ENCODE results near the gene TRRAP. TPM values are rescaled to one million over a fixed set of nuclear protein-coding genes. Genes with fewer than 3 reads are reported as not detected.

Gene TRRAP
- total RNA-seq, 4 donors from 2014 or later = 12.1 to 25.6 (median 16.7) TPM

DNA sequence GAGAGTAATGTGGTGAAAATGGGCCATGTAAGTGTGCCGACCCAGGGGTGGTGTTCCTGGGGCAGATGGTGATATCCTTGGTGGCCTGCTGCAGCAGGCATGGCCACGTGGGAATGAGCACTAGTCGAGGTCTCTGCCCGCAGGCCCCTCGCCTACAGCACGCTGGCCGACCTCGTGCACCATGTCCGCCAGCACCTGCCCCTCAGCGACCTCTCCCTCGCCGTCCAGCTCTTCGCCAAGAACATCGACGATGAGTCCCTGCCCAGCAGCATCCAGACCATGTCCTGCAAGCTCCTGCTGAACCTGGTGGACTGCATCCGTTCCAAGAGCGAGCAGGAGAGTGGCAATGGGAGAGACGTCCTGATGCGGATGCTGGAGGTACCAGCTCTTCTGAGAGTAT is 30.3 kb downstream of the TRRAP start:
- DNase-seq = no peak
- WGBS, 2 donors = 92% methylated on average over 10 to 18 of the region's 19 CpGs
- no peak overlapping the region for H3K4me3 ChIP-seq
- TF ChIP-seq, protein P1, sequence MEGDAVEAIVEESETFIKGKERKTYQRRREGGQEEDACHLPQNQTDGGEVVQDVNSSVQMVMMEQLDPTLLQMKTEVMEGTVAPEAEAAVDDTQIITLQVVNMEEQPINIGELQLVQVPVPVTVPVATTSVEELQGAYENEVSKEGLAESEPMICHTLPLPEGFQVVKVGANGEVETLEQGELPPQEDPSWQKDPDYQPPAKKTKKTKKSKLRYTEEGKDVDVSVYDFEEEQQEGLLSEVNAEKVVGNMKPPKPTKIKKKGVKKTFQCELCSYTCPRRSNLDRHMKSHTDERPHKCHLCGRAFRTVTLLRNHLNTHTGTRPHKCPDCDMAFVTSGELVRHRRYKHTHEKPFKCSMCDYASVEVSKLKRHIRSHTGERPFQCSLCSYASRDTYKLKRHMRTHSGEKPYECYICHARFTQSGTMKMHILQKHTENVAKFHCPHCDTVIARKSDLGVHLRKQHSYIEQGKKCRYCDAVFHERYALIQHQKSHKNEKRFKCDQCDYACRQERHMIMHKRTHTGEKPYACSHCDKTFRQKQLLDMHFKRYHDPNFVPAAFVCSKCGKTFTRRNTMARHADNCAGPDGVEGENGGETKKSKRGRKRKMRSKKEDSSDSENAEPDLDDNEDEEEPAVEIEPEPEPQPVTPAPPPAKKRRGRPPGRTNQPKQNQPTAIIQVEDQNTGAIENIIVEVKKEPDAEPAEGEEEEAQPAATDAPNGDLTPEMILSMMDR (IDR thresholded peaks at IDR 0.05) = no peak
- TF ChIP-seq POLR2A (IDR thresholded peaks at IDR 0.05) = no peak
- H3K36me3 ChIP-seq = peaks cover 42 to 100% (median 48%) of the 10 kb centered on the region in 3 donors
- no peaks in the 10 kb centered on the region for H3K27me3 ChIP-seq
- no peaks in the 10 kb centered on the region for H3K9me3 ChIP-seq
- intact Hi-C loops (cut with DNase I) = no loop called here
- H3K4me1 ChIP-seq = no peaks in the 10 kb centered on the region
- H3K27ac ChIP-seq = no peak overlapping the region

DNA sequence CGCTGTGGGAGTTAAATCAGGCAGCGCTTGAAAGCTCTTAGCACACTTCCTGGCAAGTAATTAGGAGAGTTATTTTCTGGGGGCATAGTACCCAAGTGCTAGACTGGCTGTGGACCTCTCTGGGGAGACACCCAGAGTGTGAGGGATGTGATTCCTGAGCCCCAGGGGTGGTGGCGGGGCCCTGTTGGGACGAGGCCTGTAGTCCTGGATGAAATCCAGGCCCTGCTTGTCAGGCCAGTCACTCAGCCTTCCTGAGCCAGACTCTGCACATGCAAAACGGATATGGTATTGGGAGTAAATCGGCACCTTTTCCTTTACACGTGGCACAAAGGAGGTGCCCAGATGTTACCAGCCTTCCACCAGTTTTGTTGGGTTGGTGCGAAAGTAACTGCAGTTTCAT is 31.2 kb downstream of the TRRAP start:
- no peaks in the 10 kb centered on the region for H3K9me3 ChIP-seq
- H3K4me3 ChIP-seq = no peak overlapping the region
- no peak overlapping the region for H3K27ac ChIP-seq
- TF ChIP-seq, protein P1 (IDR thresholded peaks at IDR 0.05) = no peak
- no peak for TF ChIP-seq POLR2A (IDR thresholded peaks at IDR 0.05)
- no peaks in the 10 kb centered on the region for H3K4me1 ChIP-seq
- H3K27me3 ChIP-seq = no peaks in the 10 kb centered on the region
- intact Hi-C loops (cut with DNase I) = no loop called here
- WGBS, 2 donors = 65% methylated on average over 4 to 5 of the region's 8 CpGs
- peaks cover 42 to 100% (median 42%) of the 10 kb centered on the region in 3 donors for H3K36me3 ChIP-seq
- no peak for DNase-seq

DNA sequence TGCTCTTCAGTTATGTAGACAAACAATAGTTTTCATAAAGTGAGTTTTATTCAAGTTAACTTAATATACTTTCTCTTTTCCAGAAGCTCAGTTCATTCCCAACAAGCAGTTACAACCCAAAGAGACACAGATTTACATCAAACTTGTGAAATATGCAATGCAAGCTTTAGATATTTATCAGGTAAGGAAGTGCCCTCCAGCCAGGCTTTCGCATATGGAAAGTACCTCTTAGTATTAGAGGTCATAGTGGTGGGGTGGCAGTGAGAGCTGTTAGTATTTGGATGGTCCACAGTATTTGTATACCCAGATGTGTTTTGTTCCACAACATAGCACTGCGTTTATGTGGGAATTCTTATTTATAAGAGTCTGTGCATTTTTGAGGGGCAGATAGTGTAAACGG is 32.1 kb downstream of the TRRAP start:
- no peaks in the 10 kb centered on the region for H3K9me3 ChIP-seq
- H3K4me1 ChIP-seq = no peaks in the 10 kb centered on the region
- WGBS, 2 donors = 88 to 96% methylated on average over 3 of the region's 3 CpGs
- no peak for DNase-seq
- intact Hi-C loops (cut with DNase I) = no loop called here
- H3K27me3 ChIP-seq = no peaks in the 10 kb centered on the region
- H3K36me3 ChIP-seq = peaks cover 36 to 99% (median 37%) of the 10 kb centered on the region in 3 donors
- H3K27ac ChIP-seq = no peak overlapping the region
- TF ChIP-seq POLR2A (IDR thresholded peaks at IDR 0.05) = no peak
- TF ChIP-seq, protein P1 (IDR thresholded peaks at IDR 0.05) = no peak
- H3K4me3 ChIP-seq = no peak overlapping the region

DNA sequence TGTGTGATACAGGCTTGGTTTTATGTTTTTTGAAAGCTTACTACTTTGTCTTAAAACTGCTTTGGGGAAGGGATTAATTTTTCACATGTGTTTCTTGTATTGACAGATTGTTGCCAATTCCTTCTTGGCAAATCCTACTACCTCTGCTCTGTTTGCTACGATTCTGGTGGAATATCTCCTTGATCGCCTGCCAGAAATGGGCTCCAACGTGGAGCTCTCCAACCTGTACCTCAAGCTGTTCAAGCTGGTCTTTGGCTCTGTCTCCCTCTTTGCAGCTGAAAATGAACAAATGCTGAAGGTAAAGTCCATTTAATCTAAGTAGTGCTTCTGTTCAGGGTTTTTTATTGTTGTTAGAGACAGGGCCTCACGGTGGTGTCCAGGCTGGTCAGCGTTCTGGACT is 33.6 kb downstream of the TRRAP start:
- TF ChIP-seq POLR2A (IDR thresholded peaks at IDR 0.05) = no peak
- TF ChIP-seq, protein P1 (IDR thresholded peaks at IDR 0.05) = no peak
- DNase-seq = no peak
- Histone ChIP-seq H3K36me3 (peaks cover 27 to 99% (median 49%) of the 10 kb centered on the region in 3 donors), H3K4me1 (no peaks in the 10 kb centered on the region), H3K9me3 (no peaks in the 10 kb centered on the region), H3K27ac (no peak overlapping the region), H3K27me3 (no peaks in the 10 kb centered on the region), H3K4me3 (no peak overlapping the region)
- WGBS, 2 donors = 66 to 76% methylated on average over 5 of the region's 5 CpGs
- intact Hi-C loops (cut with DNase I) = no loop called here

DNA sequence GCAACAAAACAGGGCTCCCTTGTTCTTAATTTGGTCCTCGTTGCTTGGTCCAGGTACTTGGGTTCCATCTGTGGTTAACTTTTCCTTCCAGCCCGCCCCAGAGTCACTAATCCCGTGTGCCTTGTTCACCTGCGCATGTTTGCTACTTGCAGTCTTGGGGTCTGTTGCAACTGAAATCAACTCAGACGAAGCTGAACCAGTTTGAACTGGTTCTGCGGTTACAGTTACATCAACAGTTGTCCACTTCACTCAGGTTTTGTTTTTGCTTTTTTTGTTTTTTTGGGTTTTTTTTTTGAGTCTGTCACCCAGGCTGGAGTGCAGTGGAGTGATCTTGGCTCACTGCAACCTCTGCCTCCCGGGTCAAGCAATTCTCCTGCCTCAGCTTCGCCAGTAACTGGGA is 34.7 kb downstream of the TRRAP start:
- DNase-seq = no peak
- TF ChIP-seq, protein P1 (IDR thresholded peaks at IDR 0.05) = no peak
- TF ChIP-seq POLR2A (IDR thresholded peaks at IDR 0.05) = no peak
- 79 to 90% methylated on average over 8 of the region's 8 CpGs for WGBS, 2 donors
- H3K36me3 ChIP-seq = peaks cover 20 to 99% (median 51%) of the 10 kb centered on the region in 3 donors
- no peaks in the 10 kb centered on the region for H3K27me3 ChIP-seq
- no peak overlapping the region for H3K27ac ChIP-seq
- H3K4me3 ChIP-seq = no peak overlapping the region
- H3K9me3 ChIP-seq = no peaks in the 10 kb centered on the region
- intact Hi-C loops (cut with DNase I) = no loop called here
- H3K4me1 ChIP-seq = no peaks in the 10 kb centered on the region

Measured in esophagus squamous epithelium (tissue), 5 donors.